Measurements from ENCODE around the gene TMEM45A.
"Not testable (repeated sequence)": the region's sequence is repeated elsewhere in the genome, so short reads cannot be mapped to it uniquely, and the experiment has no call there.

The TMEM45A gene

GRCh38 chr3:100483529-100483928 is 8.9 kb upstream of the TMEM45A start:
- DNase-seq (ENCODE audit: low read depth, low spot score): no peak

- no peak for DNase-seq (ENCODE audit: low read depth, low spot score)
These were observed 5.6 kb upstream of the TMEM45A start for GRCh38 chr3:100486808-100487207.

- no peak for DNase-seq (ENCODE audit: low read depth, low spot score)
These were observed 3.3 kb upstream of the TMEM45A start for GRCh38 chr3:100489118-100489517.

- no peak for DNase-seq (ENCODE audit: low read depth, low spot score)
These were observed 4.4 kb downstream of the TMEM45A start for GRCh38 chr3:100496711-100497261.

- no peak for DNase-seq (ENCODE audit: low read depth, low spot score)
These were observed 7.2 kb downstream of the TMEM45A start for GRCh38 chr3:100499651-100500050.

- DNase-seq (ENCODE audit: low read depth, low spot score): no peak
These were observed 8.0 kb downstream of the TMEM45A start for GRCh38 chr3:100500320-100500880.

GRCh38 chr3:100503448-100503847 is 11.0 kb downstream of the TMEM45A start:
- no peak for DNase-seq (ENCODE audit: low read depth, low spot score)

GRCh38 chr3:100506355-100506754 is 13.9 kb downstream of the TMEM45A start:
- no peak for DNase-seq (ENCODE audit: low read depth, low spot score)

- not testable (repeated sequence) for DNase-seq (ENCODE audit: low read depth, low spot score)
These were observed 17.4 kb downstream of the TMEM45A start for GRCh38 chr3:100509818-100510217.

- no peak for DNase-seq (ENCODE audit: low read depth, low spot score)
These were observed 23.8 kb downstream of the TMEM45A start for GRCh38 chr3:100516232-100516631.

GRCh38 chr3:100516838-100517237 is 24.4 kb downstream of the TMEM45A start:
- DNase-seq (ENCODE audit: low read depth, low spot score): no peak

- DNase-seq (ENCODE audit: low read depth, low spot score): no peak
These were observed 24.9 kb downstream of the TMEM45A start for GRCh38 chr3:100517276-100517675.

- no peak for DNase-seq (ENCODE audit: low read depth, low spot score)
These were observed 25.8 kb downstream of the TMEM45A start for GRCh38 chr3:100518244-100518643.

- no peak for DNase-seq (ENCODE audit: low read depth, low spot score)
These were observed 26.6 kb downstream of the TMEM45A start for GRCh38 chr3:100518983-100519382.

GRCh38 chr3:100521439-100521845 is 29.0 kb downstream of the TMEM45A start:
- no peak for DNase-seq (ENCODE audit: low read depth, low spot score)

GRCh38 chr3:100522125-100522524 is 29.7 kb downstream of the TMEM45A start:
- no peak for DNase-seq (ENCODE audit: low read depth, low spot score)

- DNase-seq (ENCODE audit: low read depth, low spot score): no peak
These were observed 30.8 kb downstream of the TMEM45A start for GRCh38 chr3:100523050-100523760.

- DNase-seq (ENCODE audit: low read depth, low spot score): peak; percentile 23
These were observed 33.6 kb downstream of the TMEM45A start for GRCh38 chr3:100525753-100526612.

- no peak for DNase-seq (ENCODE audit: low read depth, low spot score)
These were observed 34.4 kb downstream of the TMEM45A start for GRCh38 chr3:100526613-100527346.

GRCh38 chr3:100527347-100527735 is 34.9 kb downstream of the TMEM45A start:
- no peak for DNase-seq (ENCODE audit: low read depth, low spot score)

GRCh38 chr3:100531093-100531492 is 38.7 kb downstream of the TMEM45A start:
- DNase-seq (ENCODE audit: low read depth, low spot score): no peak

GRCh38 chr3:100532411-100532810 is 40.0 kb downstream of the TMEM45A start:
- no peak for DNase-seq (ENCODE audit: low read depth, low spot score)
